Activated B cell treated with CpG ODN at 0.5 μM for 24 hours (primary cell): Measurements from ENCODE around the gene CCIN. TPM values are rescaled to one million over a fixed set of nuclear protein-coding genes. Genes with fewer than 3 reads are reported as not detected.

Experiments
- ATAC-seq: fragments of 200-7000 bp; cut with Tn5 transposase; one replicate; pipeline ENCODE4 v1.10.0; 2021; ENCODE audit warnings: low read depth, mild to moderate bottlenecking, moderate library complexity
- CTCF ChIA-PET: fragments of 350-600 bp; sonication (Branson Sonifier 250); formaldehyde crosslinking; loops from one replicate; lab custom pipeline; 2021; ENCODE audit warnings: antibody characterized with exemption; lab: Charles Lee
- POLR2A ChIA-PET: fragments of 350-600 bp; sonication (Branson Sonifier 250); formaldehyde crosslinking; loops from one replicate; lab custom pipeline; 2021; ENCODE audit warnings: antibody characterized with exemption; lab: Charles Lee
- DNase-seq: peaks from one replicate; pipeline ENCODE4 v3.0.0; 2022
- H3K27ac Mint-ChIP-seq: one replicate; pipeline ENCODE4 v1.8.0; 2020; ENCODE audit warnings: mixed read lengths
- H3K27me3 Mint-ChIP-seq: one replicate; pipeline ENCODE4 v1.8.0; 2021; ENCODE audit warnings: mixed read lengths
- H3K36me3 Mint-ChIP-seq: one replicate; pipeline ENCODE4 v1.8.0; 2021; ENCODE audit warnings: low read depth, mixed read lengths
- H3K4me1 Mint-ChIP-seq: one replicate; pipeline ENCODE4 v1.8.0; 2021; ENCODE audit warnings: mixed read lengths
- H3K4me3 Mint-ChIP-seq: one replicate; pipeline ENCODE4 v1.8.0; 2020; ENCODE audit warnings: mild to moderate bottlenecking, mixed read lengths
- H3K9me3 Mint-ChIP-seq: one replicate; pipeline ENCODE4 v1.8.0; 2020; ENCODE audit warnings: mixed read lengths
- intact Hi-C: fragments of 100-400 bp; cut with micrococcal nuclease; formaldehyde crosslinking; loops from one replicate; pipeline ENCODE4 v1.15.1; 2024
- total RNA-seq: library from RNA; stranded (reverse); gene quantifications from 2 replicates; pipeline ENCODE4 v1.2.3, GENCODE V29; 2022
- TF ChIP-seq, protein P1 (sequence below): fragments of 200-600 bp; IDR thresholded peaks from one replicate; pipeline ENCODE4 v1.8.0; 2022; ENCODE audit warnings: antibody characterized with exemption, mild to moderate bottlenecking

The CCIN gene
- total RNA-seq, 1 donor from 2014 or later: not detected

DNA sequence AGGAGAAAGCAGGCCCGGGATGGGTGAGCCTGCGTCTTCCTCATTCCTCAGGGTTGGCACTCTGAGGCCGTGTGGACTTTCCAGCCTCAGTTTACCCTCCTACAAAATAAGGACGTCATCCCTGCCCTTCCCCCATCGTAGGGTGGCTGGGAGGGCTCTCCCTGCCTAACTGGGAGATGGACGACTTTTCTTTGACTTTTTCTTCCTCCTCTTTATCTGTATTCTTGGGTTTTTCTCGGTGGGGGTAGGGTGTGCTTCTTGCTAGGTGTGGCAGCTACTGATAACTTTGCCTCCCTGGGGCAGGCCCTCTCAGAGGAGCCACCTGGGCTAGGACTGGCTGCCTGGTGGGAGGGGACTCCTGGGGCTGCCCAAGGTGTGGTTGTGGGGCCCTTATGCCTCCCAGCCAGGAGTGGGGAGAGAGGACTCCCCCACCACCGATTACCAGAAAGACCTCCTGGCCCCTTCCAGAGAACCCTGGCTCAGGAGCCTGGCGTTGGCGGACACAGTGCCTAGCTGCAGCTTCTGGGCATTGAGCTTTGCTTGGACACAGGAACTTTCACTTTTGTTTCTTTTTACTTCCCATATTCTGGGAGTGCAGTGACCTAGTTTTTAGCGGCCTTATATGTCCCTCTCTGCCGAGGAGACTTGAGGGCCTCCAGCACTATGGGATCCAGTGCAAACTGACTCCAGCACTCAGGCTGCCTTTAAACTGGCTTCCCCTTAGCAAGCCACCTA, 26.5 kb upstream of the CCIN start:
- Mint-ChIP-seq H3K4me1 (peaks cover 95% of the 10 kb centered on the region), H3K27ac (peak overlapping the region; percentile 100), H3K36me3 (peaks cover 19% of the 10 kb centered on the region), H3K9me3 (no peaks in the 10 kb centered on the region), H3K4me3 (peak overlapping the region; percentile 94), H3K27me3 (no peaks in the 10 kb centered on the region)
- CTCF ChIA-PET: interaction anchor here (3.6 kb wide), 1 partner anchor 23 kb away, joined by 19 read pairs; no protein-coding TSS in a partner anchor
- no peak for DNase-seq
- ATAC-seq: peak; percentile 52
- POLR2A ChIA-PET: interaction anchor here (1.0 to 3.0 kb wide), 3 partner anchors 9 to 48 kb away, joined by 3 to 17 read pairs (median 4); partner anchors contain the start of gene CLTA
- intact Hi-C loops: loop anchor here (5.0 kb wide), 1 partner anchor 345 kb away; no protein-coding TSS in a partner anchor
- TF ChIP-seq, protein P1, sequence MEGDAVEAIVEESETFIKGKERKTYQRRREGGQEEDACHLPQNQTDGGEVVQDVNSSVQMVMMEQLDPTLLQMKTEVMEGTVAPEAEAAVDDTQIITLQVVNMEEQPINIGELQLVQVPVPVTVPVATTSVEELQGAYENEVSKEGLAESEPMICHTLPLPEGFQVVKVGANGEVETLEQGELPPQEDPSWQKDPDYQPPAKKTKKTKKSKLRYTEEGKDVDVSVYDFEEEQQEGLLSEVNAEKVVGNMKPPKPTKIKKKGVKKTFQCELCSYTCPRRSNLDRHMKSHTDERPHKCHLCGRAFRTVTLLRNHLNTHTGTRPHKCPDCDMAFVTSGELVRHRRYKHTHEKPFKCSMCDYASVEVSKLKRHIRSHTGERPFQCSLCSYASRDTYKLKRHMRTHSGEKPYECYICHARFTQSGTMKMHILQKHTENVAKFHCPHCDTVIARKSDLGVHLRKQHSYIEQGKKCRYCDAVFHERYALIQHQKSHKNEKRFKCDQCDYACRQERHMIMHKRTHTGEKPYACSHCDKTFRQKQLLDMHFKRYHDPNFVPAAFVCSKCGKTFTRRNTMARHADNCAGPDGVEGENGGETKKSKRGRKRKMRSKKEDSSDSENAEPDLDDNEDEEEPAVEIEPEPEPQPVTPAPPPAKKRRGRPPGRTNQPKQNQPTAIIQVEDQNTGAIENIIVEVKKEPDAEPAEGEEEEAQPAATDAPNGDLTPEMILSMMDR: no peak

DNA sequence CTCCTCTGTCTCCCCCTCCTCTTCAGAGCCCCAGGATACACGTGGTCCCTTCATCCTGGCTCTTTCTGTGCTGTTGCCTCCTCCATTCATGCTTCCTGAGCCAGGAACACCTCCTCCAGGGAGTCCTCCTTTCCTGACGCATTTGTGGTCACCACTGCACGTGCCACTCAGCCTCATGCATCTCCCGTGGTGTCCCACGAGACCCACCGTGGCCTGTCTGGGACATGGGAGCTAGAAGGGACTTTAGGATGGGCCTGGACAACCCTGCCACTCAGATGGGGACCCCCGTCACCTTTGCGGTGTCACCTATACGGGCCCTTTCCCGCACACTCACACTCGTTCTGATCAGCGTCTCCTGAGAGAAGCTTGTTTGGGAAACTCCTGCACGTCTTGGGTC, 25.9 kb upstream of the CCIN start:
- POLR2A ChIA-PET: interaction anchor here (0.7 to 3.0 kb wide), 4 partner anchors 9 to 48 kb away, joined by 3 to 17 read pairs (median 6); partner anchors contain the start of gene CLTA
- Mint-ChIP-seq H3K4me1 (peaks cover 95% of the 10 kb centered on the region), H3K36me3 (peaks cover 20% of the 10 kb centered on the region), H3K27ac (peak overlapping the region; percentile 100), H3K27me3 (no peaks in the 10 kb centered on the region), H3K9me3 (no peaks in the 10 kb centered on the region), H3K4me3 (peak overlapping the region; percentile 94)
- TF ChIP-seq, protein P1: no peak
- CTCF ChIA-PET: interaction anchor here (1.9 to 3.6 kb wide), 2 partner anchors 23 to 47 kb away, joined by 8 to 19 read pairs; partner anchors contain the start of gene CLTA
- intact Hi-C loops: loop anchor here (5.0 kb wide), 1 partner anchor 344 kb away; no protein-coding TSS in a partner anchor
- ATAC-seq (no peak), DNase-seq (no peak)

DNA sequence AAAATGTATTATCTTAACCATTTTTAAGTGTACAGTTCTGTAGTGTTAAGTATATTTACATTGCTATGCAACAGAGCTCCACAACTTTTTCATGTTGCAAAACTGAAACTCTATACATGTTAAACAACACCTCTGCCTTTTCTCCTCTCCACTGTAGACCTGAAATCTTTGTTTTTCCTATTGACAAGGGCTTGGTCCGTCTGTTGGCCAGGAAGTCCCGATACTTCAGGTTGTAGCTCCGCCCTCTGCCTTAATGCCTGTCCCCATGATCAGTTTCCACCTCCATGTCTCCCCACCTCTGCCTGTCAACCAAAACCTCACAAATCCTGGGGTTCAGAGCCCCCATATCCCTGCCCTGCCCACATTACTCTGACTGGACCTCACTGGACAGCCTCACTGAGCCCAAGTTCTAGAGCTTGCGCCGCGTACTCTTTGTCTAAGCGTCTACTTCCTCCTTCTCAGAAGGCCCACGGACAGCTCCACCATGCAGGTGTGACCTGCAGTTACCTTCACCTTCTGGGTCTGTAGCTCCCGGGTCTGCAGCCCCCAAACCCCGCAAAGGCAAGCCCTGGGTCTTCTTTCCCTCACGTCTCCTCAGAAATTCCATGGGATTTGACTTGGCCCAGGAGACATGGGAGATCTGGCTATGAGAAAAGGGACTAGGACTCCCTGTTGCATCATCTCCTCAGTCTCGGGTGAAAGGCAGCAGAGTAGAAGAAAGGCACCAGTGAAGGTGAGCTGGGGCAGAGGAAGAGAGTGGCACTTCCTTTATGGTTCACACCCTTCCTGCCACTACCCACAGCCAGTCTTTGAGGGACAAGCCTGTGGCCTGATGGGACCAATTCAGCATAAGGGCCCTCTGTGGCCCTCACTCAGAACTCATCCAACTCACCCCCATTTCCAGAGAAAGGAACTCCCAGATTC, 24.6 kb upstream of the CCIN start:
- ChIA-PET CTCF (interaction anchor here (0.7 to 3.6 kb wide), 4 partner anchors 21 to 1118 kb away, joined by 3 to 19 read pairs (median 9); partner anchors contain the start of gene CLTA), POLR2A (interaction anchor here (1.0 to 3.0 kb wide), 7 partner anchors 8 to 108 kb away, joined by 3 to 17 read pairs (median 8); partner anchors contain the start of genes CLTA, GLIPR2 and RECK)
- DNase-seq (no peak), ATAC-seq (peak; percentile 71)
- intact Hi-C loops: loop anchor here (1.0 to 5.0 kb wide), 3 partner anchors 8 to 343 kb away; partner anchors contain the start of gene GLIPR2
- TF ChIP-seq, protein P1: no peak
- Mint-ChIP-seq H3K27me3 (no peaks in the 10 kb centered on the region), H3K27ac (peak overlapping the region; percentile 100), H3K4me1 (peaks cover 85% of the 10 kb centered on the region), H3K36me3 (peaks cover 15% of the 10 kb centered on the region), H3K4me3 (peak overlapping the region; percentile 94), H3K9me3 (no peaks in the 10 kb centered on the region)

DNA sequence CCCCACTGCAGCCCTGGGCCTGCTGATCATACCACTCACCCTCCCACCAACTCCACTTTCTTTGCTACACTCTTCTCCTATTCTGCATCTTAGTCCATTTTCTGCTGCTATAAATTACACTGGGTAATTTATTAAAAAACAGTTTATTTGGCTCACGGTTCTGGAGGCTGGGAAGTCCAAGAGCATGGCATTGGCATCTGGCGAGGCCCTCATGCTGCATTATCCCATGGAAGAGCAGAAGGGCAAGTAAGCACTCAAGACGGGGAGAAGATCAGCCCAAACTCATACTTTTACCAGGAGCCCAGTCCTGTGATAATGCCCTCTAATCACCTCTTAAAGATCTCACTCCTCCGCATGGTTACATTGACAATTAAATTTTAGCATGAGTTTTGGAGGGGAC, 23.2 kb upstream of the CCIN start:
- ChIA-PET CTCF (no interaction called here), POLR2A (interaction anchor here (1.0 kb wide), 1 partner anchor 9 kb away, joined by 3 read pairs; the partner anchor contains the start of gene GLIPR2)
- ATAC-seq (no peak), DNase-seq (no peak)
- H3K36me3 Mint-ChIP-seq: peaks cover 16% of the 10 kb centered on the region
- no peaks in the 10 kb centered on the region for H3K27me3 Mint-ChIP-seq
- H3K4me3 Mint-ChIP-seq: no peak overlapping the region
- no peaks in the 10 kb centered on the region for H3K9me3 Mint-ChIP-seq
- TF ChIP-seq, protein P1: no peak
- intact Hi-C loops: no loop called here
- H3K4me1 Mint-ChIP-seq: peaks cover 80% of the 10 kb centered on the region
- peak overlapping the region; percentile 100 for H3K27ac Mint-ChIP-seq
